Measurements from ENCODE around the gene ATG14. TPM values are rescaled to one million over a fixed set of nuclear protein-coding genes. Genes with fewer than 3 reads are reported as not detected.
A peak's percentile ranks its signal among the peaks of the same experiment; 100 is the strongest.

Gene ATG14
- total RNA-seq, 2 donors from 2014 or later = 6.7 to 11.1 TPM

- Histone ChIP-seq H3K4me3 (no peak overlapping the region), H3K9me3 (no peaks in the 10 kb centered on the region), H3K4me1 (no peaks in the 10 kb centered on the region), H3K27ac (no peak overlapping the region), H3K27me3 (no peaks in the 10 kb centered on the region), H3K36me3 (no peaks in the 10 kb centered on the region)
- no peak for TF ChIP-seq CTCF (IDR thresholded peaks at IDR 0.05)
- no peak for DNase-seq (ENCODE audit: low spot score)
Measured at GRCh38 chr14:55419663-55420062, 8.0 kb upstream of the ATG14 start.

GRCh38 chr14:55418411-55418810, 6.8 kb upstream of the ATG14 start:
- Histone ChIP-seq H3K4me1 (no peaks in the 10 kb centered on the region), H3K27ac (no peak overlapping the region), H3K4me3 (no peak overlapping the region), H3K9me3 (no peaks in the 10 kb centered on the region), H3K36me3 (no peaks in the 10 kb centered on the region), H3K27me3 (no peaks in the 10 kb centered on the region)
- DNase-seq (ENCODE audit: low spot score) = no peak
- no peak for TF ChIP-seq CTCF (IDR thresholded peaks at IDR 0.05)

- no peak for TF ChIP-seq CTCF (IDR thresholded peaks at IDR 0.05)
- Histone ChIP-seq H3K27me3 (no peaks in the 10 kb centered on the region), H3K27ac (no peak overlapping the region), H3K4me3 (no peak overlapping the region), H3K9me3 (no peaks in the 10 kb centered on the region), H3K36me3 (no peaks in the 10 kb centered on the region), H3K4me1 (no peaks in the 10 kb centered on the region)
- DNase-seq (ENCODE audit: low spot score) = no peak
Measured at GRCh38 chr14:55417955-55418354, 6.3 kb upstream of the ATG14 start.

- peak in 1 of 2 donors; percentile 24 for TF ChIP-seq CTCF (IDR thresholded peaks at IDR 0.05)
- Histone ChIP-seq H3K27ac (no peak overlapping the region), H3K4me3 (no peak overlapping the region), H3K27me3 (no peaks in the 10 kb centered on the region), H3K9me3 (no peaks in the 10 kb centered on the region), H3K36me3 (no peaks in the 10 kb centered on the region), H3K4me1 (peaks cover 0 to 5% of the 10 kb centered on the region in 2 donors)
- no peak for DNase-seq (ENCODE audit: low spot score)
Measured at GRCh38 chr14:55416866-55417265, 5.2 kb upstream of the ATG14 start.

- no peak for DNase-seq (ENCODE audit: low spot score)
- Histone ChIP-seq H3K36me3 (no peaks in the 10 kb centered on the region), H3K27me3 (no peaks in the 10 kb centered on the region), H3K4me1 (peaks cover 0 to 21% of the 10 kb centered on the region in 2 donors), H3K4me3 (no peak overlapping the region), H3K27ac (no peak overlapping the region), H3K9me3 (no peaks in the 10 kb centered on the region)
- TF ChIP-seq CTCF (IDR thresholded peaks at IDR 0.05) = no peak
Measured at GRCh38 chr14:55414551-55414950, 2.9 kb upstream of the ATG14 start.

GRCh38 chr14:55412676-55413075, 1.0 kb upstream of the ATG14 start:
- H3K4me3 ChIP-seq = no peak overlapping the region
- H3K27me3 ChIP-seq = no peaks in the 10 kb centered on the region
- H3K36me3 ChIP-seq = no peaks in the 10 kb centered on the region
- no peaks in the 10 kb centered on the region for H3K9me3 ChIP-seq
- peaks cover 0 to 23% of the 10 kb centered on the region in 2 donors for H3K4me1 ChIP-seq
- H3K27ac ChIP-seq = no peak overlapping the region
- TF ChIP-seq CTCF (IDR thresholded peaks at IDR 0.05) = no peak
- DNase-seq (ENCODE audit: low spot score) = no peak

All from right atrium auricular region (tissue), 2 donors.